ENCODE data around the gene WDR93.

DNA sequence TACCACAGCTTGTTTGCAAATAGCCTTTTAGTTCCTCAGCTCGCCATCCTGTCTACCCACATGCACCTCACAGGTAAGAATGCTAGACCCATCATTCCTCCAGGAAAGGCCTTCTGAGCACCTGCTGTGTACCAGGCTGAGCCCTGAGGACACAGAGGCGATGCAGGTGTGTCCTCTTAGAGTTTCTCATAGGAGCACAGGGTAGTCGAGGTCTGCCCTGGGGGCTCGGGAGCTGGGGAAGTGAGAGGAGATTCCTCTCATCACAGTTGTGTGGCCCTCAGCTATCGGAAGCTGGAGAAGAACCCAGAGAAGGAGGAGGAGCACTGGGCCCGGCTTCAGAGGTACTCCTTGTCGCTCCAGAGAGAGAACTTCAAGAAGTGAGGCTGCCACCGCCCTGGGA is 52.4 kb downstream of the WDR93 start:
- TF ChIP-seq, protein P1, sequence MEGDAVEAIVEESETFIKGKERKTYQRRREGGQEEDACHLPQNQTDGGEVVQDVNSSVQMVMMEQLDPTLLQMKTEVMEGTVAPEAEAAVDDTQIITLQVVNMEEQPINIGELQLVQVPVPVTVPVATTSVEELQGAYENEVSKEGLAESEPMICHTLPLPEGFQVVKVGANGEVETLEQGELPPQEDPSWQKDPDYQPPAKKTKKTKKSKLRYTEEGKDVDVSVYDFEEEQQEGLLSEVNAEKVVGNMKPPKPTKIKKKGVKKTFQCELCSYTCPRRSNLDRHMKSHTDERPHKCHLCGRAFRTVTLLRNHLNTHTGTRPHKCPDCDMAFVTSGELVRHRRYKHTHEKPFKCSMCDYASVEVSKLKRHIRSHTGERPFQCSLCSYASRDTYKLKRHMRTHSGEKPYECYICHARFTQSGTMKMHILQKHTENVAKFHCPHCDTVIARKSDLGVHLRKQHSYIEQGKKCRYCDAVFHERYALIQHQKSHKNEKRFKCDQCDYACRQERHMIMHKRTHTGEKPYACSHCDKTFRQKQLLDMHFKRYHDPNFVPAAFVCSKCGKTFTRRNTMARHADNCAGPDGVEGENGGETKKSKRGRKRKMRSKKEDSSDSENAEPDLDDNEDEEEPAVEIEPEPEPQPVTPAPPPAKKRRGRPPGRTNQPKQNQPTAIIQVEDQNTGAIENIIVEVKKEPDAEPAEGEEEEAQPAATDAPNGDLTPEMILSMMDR (IDR thresholded peaks at IDR 0.05) = no peak
- no peak for TF ChIP-seq EP300 (IDR thresholded peaks at IDR 0.05)

All from esophagus muscularis mucosa (tissue), 3 donors.